RPMI7951 (cell line): ENCODE results near the gene DDX51. TPM values are rescaled to one million over a fixed set of nuclear protein-coding genes. Genes with fewer than 3 reads are reported as not detected.
"Not testable (repeated sequence)": the region's sequence is repeated elsewhere in the genome, so short reads cannot be mapped to it uniquely, and the experiment has no call there.

Experiments used
- DNase-seq: peaks from one replicate; pipeline ENCODE4 v3.0.0-alpha.2; 2012; ENCODE audit warnings: low read depth
- total RNA-seq: library from RNA; depleted of rRNA; stranded (reverse); fragments of >200 nt; shearing (Covaris generic); gene quantifications from 2 replicates; pipeline ENCODE4 v1.2.3, GENCODE V29; 2014

DDX51 gene
- total RNA-seq, 1 experiment from 2014 or later, result 3.0 TPM

DNA sequence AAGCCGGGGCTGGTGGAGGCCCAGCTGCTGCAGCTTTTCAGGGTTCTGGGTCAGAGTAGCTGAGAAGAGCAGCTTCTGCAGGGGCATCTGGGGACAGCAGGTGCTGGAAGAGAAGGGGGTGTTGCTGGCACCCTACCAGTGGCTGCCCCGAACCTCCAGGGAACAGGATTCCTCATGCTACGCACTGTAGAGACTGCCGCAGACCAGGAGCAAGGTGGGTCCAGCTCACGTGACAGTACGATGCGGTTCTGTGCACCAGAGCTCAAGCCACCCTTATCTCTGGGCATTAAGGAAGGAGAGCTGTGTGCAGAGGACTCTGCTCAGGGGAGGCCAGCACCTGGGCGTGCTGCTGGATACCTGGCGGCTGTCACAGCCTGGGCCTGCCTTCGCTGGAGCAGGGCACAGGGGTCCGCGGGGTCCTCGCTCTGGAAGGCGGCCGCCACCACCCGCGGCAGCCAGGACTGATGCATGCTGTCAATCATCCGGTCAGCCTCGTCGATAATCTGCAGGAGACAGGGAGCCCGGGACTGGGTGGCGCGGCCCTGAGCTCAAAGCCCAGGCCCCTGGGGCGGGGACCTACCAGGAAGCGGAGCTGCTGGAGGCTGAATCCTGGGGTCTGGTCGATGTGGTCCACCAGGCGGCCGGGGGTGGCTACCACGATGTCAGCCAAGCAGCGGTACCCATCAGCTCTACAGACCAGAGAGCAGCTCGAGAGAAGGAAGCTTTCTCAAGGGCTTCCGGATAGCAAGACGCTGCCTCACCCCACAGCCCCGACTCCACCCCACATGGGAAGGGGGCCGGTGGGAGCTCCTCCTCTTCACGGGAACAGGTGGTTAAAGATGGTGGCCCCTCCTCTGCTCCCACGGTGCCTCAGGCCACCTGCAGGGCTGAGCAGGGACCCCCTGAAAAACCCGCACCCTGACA, 2.9 kb downstream of the DDX51 start:
- no peak for DNase-seq

DNA sequence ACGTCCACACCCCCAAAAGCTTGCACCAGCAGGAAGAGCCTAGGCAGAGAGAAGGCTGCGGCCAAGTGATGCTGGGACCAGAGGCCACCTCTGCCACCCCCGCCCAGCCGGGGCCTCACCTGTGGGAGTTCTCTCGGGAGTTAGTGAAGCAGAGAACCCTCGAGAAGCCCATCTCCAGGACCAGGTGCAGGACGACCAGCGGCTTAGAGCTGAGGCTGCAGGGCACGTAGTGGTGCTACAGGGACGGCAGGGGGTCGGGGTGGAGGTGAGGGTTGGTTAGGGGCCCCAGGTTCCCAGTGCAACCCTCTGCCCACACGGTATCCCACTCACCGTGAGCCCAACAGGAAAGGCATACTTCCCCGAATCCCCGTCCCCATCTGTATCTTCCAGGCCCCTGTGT, 3.6 kb downstream of the DDX51 start:
- no peak for DNase-seq

DNA sequence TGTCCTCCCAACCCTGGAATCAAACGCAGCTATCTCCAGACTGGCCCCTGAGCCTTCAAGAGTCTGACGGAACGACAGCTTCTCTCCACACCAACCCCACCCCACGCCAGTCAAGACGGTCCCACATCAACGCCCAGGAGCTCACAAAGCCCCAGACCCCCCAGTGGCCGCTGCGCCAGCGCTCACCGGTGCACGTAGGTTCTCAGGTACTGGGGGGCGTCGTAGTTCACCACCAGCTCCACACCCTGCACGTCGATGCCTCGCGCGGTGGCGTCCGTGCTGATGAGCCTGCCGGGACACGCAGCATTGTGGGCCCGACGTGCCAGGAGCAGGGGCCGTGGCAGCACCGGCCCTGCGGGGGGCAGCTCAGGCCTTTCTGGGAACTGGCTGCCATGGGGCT, 4.2 kb downstream of the DDX51 start:
- DNase-seq, result no peak

DNA sequence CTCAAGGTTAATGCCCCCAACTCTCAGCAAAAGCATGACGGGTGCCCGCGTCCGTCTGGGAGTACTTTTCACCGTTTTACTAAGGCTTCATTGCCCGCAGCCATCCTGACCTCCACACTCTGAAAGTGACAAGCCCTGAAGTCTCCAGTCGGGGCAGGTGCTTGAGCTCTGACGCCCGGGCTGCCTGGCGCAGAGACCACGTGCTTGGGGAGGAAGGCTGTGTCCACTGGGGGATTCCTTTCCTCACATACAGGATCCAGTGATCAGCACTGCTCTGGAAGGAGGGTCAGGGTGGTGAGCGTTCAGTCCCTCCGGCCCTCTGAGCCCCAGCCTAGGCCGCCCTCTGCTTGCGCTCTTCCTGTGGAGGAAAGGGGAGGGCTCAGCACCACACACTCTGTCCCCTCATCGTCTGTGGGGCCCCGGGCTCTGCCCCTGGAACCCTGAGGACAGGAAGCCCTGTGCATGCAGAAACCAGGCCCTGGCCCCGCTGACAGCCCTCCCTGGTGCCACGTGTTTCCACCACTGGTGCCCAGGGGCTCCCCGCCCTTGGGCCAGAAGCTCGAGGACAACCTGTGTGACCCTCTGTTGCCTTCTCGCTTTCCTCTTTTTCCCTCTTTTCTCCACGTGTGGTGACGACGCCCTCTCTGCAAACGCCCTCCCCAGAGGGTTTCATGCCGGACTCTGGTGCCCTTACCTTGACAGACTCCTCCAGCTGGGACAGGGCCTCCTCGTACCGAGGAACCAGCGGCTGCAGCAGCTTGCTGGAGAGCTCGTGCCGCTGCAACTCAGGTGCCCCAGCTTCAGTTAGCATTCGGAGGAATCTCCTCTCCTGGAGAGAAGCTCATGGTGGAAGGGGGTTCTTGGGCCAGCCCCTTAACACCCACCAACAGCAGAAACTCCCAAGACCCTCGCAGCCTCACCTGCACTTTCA, 4.9 kb downstream of the DDX51 start:
- no peak for DNase-seq

DNA sequence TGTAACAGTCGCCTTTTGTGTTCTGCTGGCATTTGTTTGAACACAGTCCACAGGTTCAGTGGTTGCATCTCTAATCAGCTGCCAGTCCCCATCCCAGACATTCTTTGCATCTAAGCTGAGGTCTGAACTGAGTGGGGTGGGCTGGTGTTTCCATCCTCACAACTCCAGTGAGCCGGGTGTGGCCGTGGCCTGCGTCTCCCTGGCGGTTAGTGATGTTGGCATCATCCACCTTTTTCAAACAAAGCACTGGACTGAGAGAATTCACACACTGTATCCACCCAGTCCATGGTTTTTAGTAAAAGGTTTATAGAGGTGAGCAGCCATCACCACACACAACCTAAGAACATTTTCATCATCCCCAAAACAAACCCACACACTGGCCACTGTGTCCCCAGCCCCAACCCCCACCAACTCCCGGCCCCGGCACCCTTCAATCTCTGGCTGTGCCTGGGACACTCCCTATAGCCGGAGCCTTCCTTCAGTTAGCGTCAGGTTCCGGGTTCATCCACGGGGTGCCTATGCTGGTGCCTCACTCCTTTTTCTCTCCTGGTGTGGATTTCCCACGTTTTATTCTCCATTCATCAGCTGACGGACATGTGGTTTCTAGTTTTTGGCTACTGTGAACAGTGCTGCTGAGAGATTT, 6.5 kb downstream of the DDX51 start:
- no peak for DNase-seq

DNA sequence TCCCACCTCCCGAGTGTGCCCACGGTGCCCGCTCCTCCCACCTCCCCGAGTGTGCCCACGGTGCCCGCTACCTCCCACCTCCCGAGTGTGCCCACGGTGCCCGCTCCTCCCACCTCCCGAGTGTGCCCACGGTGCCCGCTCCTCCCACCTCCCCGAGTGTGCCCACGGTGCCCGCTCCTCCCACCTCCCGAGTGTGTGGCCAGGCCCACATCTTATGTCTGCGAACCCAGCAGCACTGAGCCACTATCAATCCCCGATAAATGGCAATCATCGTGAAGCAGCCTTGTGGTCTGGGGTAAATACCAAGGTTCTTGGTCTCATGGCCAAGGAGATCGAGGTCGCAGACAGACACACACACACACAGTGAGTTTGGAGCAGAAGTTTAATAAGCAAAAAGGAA, 7.9 kb downstream of the DDX51 start:
- DNase-seq, result not testable (repeated sequence)

DNA sequence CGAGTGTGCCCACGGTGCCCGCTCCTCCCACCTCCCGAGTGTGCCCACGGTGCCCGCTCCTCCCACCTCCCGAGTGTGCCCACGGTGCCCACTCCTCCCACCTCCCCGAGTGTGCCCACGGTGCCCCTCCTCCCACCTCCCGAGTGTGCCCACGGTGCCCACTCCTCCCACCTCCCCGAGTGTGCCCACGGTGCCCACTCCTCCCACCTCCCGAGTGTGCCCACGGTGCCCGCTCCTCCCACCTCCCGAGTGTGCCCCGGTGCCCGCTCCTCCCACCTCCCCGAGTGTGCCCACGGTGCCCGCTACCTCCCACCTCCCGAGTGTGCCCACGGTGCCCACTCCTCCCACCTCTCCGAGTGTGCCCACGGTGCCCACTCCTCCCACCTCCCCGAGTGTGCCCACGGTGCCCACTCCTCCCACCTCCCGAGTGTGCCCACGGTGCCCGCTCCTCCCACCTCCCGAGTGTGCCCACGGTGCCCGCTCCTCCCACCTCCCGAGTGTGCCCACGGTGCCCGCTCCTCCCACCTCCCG, 9.4 kb downstream of the DDX51 start:
- DNase-seq, result not testable (repeated sequence)

DNA sequence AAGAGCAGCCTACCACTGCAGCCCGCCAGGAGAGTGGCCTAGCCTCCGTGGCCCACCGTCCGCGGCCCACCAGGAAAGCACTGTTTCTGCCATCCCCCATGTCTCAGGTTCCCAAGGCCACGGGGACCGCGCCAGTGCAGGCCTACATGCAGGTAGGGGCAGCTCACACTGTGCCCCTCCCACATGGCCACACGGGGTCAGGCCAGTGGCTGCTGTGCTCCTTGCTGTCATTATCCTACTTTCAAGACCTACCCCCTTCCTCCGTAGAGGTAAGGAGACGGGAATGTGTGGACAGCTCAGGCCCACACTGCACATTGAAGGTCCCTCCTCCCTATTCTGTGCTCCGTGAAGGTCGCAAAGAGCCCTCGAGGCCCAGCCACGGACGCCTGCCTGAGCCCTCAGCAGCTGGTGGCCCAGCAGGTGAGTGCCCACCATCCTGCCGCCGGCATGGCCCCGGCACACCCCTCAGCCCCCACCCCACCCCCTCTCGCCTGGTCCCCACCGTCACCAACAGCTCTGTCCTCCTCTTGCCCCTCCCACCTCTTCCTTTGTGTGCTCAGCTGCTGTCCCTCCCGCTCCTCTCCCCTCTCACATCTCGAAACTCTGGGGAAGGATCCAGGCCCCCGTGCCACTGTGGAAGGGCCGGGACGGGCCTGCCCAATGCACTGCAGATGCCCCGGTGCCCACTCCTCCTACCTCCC, 10.0 kb downstream of the DDX51 start:
- DNase-seq, result no peak

DNA sequence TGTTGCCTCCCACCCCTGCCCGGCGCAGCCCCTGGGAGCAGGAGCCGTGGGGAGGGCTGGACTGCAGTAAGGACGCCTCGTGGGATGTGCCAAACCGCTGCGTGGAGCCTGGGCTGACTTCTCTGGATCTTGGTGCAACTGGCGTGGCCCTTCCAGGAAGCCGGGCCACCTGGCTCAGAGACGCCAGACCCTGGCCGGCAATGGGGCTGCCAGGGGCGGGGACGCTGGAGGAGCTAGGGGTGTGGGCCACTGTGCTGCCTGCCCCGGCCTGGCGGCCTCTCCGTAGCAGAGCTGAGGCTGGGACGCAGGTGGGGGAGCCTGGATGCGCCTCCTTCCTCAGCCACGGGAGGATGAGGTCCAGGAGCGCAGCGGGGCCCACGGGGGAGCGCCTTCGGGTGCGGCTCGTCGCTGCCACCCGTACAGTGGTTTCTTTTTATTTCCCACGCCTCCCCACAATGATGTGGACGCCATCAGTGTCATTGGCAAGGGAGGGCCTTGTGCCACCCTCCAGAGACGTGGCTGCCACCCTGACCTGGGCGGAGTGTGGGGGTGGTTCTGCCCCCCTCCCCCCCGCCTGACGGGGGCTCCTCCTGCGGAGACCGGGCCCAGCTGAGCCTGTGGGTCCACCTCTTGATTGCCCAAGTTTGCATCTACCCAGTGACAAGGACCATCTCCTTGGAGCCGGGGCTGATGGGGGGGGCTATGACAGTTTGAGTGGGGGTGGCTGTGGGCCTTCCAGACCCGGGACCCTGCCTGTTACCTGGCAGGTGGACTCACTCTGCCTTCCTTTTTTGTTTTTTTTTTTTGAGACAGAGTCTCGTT, 11.3 kb downstream of the DDX51 start:
- no peak for DNase-seq

DNA sequence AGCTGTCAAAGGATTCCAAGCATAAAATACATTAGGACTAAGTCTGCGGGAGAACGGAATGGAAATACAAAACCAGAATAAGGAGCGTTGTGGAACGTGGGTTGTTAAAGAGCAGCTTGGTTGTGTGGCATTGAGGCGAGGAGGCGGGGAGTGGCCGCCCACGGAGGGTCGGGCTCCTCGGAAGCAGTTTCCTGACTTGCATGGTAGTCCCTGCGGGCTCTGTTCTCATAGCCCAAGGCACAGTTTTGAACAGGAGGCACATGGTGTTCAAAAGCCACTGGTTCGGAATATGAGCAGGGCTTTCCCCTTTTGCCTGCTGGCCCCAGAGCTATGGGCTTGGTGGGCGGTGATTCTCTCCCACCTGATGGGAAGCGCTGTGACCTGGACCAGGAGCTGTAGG, 12.2 kb downstream of the DDX51 start:
- no peak for DNase-seq

DNA sequence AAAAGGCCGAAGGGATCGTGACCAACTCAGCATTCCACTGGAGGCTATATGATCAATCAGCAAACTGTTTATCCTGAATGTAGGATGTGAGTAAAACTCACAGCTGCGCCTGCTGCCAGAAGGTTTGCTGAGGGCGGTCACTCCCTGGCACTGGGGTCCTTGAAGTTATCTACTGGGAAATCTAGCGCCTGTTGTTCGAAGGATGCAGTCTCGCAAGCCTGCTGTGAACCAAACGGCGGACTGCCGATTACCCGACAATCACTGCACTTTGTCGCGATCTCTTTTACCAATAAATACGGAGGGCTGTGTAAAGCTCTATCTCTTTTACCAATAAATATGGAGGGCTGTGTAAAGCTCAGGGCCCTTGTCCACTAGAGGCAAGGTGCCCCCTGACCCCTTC, 12.9 kb downstream of the DDX51 start:
- no peak for DNase-seq

DNA sequence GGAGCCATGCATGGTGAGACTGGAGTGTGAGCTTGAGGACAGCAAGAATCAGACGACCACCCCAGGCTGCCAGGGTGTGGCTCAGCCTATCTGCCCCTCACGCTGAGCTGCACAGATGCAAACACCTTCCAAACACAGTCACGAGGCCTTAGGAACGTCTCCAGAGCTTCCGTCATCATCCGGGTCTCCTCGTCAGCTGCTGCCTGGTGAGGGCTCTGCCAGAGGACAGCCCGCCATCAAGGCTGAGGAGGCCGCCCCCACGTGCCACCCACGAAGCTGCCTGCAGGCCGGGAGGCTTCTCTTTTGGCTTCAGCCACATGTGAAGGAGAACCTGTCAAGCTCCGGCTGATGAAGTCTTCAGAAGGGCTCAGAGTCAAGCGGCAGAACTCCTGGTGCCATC, 13.4 kb downstream of the DDX51 start:
- no peak for DNase-seq

DNA sequence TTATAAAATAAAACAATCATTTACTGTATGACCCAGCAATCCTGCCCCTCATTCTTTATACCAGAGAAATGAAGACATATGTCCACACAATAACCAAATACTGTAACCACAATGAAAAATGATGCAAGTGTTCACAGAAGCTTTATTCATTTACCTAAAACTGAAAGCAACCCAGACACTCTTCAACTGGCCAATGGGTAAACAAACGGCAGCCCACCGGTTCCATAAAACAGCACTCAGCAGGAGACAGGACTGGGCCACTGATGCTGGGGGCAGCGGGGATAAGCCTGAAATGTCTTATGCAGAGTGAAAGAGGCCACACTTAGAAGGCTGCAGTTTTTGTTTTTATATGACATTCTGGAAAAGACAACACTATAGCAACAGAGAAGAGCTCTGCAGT, 15.1 kb downstream of the DDX51 start:
- no peak for DNase-seq

DNA sequence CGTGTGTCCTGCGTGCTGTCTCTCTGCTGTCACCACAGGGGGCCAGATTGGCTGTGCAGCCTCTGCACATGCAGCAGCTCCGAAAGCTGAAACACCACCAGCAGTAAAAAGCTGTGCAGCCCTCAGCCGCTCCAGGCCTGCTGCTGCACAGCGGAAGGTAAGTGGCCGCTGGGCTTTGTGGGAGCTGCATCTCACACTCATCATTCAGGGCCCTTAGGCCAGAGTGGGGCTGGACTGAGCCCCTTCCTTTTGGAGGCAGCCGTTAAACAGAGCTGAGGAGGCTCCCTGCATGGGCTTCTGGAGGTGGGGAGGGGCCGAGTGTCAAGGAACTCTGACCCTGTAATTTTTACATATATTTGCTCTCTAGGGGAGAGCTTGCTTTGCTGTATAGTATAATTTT, 17.1 kb downstream of the DDX51 start:
- no peak for DNase-seq

DNA sequence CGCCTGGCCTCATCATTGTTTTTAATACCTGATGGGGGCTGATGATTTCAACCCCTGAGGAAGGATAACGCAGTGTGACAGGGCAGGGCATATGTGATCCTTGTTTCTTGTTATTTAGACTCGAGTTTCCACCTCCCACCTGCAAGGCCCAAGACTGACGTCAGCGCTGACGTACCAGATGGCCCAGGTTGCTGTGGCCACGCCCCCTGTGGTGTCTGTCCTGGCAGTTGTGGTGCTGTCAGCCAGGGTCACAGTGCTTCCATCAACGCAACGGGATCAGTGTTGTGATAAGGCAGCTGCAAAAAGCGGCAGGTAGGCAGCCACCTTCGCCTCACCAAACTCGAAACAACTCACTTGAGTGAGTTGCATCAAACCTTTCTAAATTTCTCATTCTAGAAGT, 18.4 kb downstream of the DDX51 start:
- DNase-seq, result no peak

DNA sequence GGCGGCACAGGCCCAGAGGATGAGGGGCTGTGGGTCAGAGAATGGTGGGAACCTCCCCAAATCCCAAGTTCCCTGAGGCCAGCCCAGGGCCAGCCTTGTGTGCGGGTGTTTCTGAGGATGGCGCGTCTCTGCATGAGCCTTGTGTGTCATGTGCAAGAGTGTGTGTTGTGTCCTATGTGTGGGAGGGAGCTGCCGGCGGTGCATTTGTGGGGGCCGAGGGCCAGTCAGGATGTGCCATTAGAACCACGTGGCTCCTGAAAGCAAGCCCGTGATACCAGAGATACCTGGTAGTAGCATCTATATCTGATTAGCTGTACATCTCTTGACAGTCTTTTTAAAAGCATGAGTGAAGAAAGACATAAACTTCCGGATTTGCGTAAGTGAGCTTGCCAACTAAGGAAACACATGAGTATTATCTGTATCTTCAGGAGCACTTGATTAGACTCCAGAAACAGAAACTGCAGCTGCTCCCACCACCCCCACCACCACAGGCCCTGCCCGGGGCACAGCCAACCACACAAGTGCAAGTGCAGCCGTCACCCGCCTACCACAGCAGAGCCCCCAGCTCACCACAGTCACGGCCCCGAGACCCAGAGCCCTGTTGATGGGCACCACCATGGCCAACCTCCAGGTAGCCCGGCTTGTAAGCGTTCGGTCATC, 19.2 kb downstream of the DDX51 start:
- DNase-seq, result no peak

DNA sequence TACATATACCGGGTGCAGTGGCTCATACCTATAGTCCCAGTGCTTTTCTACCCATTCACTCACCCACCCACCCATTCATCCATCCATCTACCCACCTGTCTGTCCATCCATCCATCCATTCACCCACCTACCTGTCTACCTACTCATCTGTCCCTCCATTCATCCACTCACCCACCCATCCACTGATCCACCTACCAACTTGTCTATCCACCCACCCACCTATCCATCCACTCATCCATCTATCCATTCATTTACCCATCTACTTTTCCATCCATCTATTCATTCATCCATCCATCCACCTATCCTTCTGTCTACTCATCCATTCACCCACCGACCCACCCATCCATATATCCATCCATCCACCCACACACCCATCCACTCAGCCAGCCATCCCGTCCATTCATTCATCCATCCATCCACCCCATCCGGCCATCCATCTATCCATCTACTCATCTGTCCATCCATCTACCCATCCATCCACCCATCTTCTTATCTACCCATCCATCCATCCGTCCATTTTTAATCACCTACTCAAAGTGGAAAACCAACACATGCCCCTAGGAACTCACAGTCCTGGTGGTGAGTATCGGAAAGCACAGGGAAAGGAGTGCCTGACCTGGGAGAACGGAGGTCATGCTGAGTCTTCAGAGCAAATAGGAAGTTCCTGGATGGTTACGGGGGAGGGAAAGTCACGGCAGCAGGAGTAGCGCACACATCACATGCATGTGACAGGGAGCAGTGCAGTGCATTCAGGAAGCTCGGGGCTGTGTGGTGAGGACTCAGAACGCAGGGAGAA, 20.0 kb downstream of the DDX51 start:
- DNase-seq, result no peak

DNA sequence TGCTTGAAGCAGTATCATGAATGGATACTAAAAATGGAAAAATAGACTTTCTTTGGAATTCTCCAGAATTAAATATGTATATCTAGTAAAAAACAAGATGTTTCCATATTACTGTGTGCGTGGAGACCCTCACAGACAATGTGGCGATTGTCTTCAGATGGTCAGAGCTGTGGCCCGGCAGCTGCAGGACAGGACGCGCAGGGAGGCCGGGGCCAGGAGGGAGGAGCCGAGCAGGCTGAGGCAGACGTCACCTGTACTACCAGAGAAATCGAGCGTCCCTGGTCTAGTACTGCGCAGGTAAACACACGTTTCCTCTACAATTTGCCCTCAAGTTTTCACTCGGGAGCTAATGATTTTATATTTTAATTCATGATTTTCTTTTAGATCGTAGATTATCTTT, 22.8 kb downstream of the DDX51 start:
- no peak for DNase-seq

DNA sequence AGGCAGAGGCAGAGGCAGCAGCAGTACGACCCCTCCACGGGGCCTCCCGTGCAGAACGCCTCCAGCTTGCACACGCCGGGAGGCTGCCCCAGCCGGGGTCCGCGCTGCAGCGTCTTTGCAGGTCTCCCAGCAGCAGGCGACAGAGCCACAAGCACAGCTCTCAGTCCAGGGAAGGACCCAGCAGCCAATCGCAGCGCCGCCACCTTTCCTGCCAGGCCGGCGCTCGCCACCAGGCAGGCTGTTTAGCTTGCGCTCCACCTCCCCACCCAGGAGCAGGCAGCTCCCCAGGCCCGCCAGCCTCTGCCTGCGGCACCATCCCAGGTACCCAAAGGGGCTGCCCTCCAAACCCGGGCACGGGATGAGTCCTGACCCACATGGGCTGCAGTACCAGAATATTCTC, 25.2 kb downstream of the DDX51 start:
- no peak for DNase-seq
